ENCODE measurements around the gene FAM43A. TPM values are rescaled to one million over a fixed set of nuclear protein-coding genes. Genes with fewer than 3 reads are reported as not detected.

Gene FAM43A
- total RNA-seq, 1 experiment from 2014 or later, result 18.8 TPM

- DNase-seq (ENCODE audit: low read depth, low spot score), result no peak
- in situ Hi-C loops (cut with HindIII; ENCODE audit: low pct_unique_long_range_greater_than_20kb, low sequenced_read_pairs), result no loop called here
Measured at GRCh38 chr3:194689493-194689944, 3.8 kb downstream of the FAM43A start.

GRCh38 chr3:194690501-194691372 lies 5.1 kb downstream of the FAM43A start:
- in situ Hi-C loops (cut with HindIII; ENCODE audit: low pct_unique_long_range_greater_than_20kb, low sequenced_read_pairs), result no loop called here
- DNase-seq (ENCODE audit: low read depth, low spot score), result no peak

DNA sequence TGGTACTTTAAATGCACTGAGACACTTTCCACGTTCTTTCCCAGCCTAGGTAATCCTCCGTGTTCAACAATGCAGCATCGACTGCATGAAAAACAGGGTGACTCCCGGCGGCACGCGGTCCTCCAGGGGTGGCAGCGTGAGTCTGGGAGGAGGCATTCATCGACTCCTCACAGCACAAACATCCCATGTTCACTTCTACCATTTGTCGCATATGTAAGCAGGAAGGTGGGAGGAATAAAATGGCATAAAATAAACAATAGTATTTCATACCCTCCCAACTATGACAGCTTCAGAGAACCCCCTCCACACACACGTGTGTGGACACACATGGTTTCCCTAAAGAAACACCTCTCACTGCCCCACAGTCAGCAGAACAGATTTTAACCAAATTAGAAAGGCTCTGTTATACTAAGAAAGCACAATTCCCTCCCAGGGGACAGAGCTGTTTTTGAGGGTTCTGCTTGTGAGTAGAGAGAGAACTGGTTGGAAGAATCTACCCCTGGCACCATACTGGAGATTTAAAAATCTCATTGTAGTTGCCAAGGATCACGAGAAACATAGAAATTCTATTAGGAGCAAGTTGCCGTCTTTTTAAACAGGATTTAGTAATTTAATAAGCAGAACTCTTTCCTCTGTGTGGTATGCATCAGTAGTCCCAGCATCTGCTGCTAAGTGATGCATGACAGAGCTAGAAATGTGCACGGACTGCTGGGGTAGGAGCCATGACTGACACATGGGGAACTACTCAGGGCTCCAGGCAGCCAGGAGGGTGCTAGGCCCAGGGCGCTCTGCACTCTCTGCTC lies 6.0 kb downstream of the FAM43A start:
- DNase-seq (ENCODE audit: low read depth, low spot score), result no peak
- in situ Hi-C loops (cut with HindIII; ENCODE audit: low pct_unique_long_range_greater_than_20kb, low sequenced_read_pairs), result no loop called here

GRCh38 chr3:194696702-194697101 lies 11.0 kb downstream of the FAM43A start:
- DNase-seq (ENCODE audit: low read depth, low spot score), result no peak
- in situ Hi-C loops (cut with HindIII; ENCODE audit: low pct_unique_long_range_greater_than_20kb, low sequenced_read_pairs), result no loop called here

GRCh38 chr3:194702545-194702944 lies 16.9 kb downstream of the FAM43A start:
- in situ Hi-C loops (cut with HindIII; ENCODE audit: low pct_unique_long_range_greater_than_20kb, low sequenced_read_pairs), result no loop called here
- DNase-seq (ENCODE audit: low read depth, low spot score), result no peak

DNA sequence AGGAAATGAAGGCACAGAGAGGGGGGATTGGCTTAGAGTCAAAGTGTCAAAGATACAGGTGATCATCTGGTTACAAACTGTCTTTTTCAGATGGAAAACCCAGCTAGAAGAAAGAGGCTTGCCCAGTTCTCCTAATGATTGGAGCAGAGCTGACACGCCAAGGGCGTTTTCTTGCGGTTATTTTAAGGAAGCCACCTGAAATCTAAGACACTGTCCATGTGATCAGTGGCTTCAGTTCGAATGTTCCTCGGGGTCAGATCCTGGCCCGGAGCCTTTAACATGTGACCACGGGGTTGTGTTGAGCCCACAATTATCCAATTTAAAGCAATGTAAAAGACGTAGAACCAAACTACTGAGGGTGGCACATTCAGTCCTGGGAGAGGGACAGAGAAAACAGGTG lies 19.5 kb downstream of the FAM43A start:
- in situ Hi-C loops (cut with HindIII; ENCODE audit: low pct_unique_long_range_greater_than_20kb, low sequenced_read_pairs), result no loop called here
- peak; percentile 25 for DNase-seq (ENCODE audit: low read depth, low spot score)

DNA sequence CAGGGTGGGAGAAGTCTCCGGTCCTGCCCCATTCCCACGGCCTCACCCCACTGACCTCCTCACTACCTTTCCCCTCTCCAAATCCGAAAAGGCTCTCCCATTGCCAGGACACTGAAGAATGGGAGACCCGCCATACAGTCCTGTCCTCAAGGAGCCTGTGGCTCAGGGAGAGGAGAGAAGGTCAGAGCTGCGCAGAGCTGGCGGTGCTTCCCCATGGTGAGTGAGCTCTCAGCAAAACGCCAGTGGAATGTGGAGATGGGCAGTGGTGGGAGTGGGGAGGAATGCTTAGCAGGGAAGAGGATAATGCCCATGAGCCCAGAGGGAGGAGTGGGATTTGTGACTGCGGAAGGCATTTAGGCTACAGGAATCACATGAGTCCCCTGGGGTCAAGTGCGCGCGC lies 20.1 kb downstream of the FAM43A start:
- no peak for DNase-seq (ENCODE audit: low read depth, low spot score)
- in situ Hi-C loops (cut with HindIII; ENCODE audit: low pct_unique_long_range_greater_than_20kb, low sequenced_read_pairs), result no loop called here

DNA sequence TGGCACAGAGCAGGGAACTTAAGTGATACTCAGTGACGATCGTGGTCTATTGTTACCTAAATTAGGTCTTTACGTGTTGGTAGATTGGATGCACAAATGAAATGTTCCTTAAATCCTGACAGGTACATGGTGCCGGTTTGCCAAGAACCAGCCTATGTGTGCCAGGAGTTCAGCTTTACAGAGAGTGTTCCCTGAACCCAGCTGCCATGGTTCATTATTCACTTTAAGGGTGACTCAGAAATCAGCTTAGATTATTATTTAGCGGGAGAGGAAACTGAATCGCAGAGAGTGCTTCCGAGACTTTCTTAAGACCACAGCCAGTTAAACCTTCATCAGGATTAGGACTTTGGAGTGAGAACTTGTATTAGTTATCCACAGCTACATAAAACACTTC lies 21.5 kb downstream of the FAM43A start:
- no peak for DNase-seq (ENCODE audit: low read depth, low spot score)
- in situ Hi-C loops (cut with HindIII; ENCODE audit: low pct_unique_long_range_greater_than_20kb, low sequenced_read_pairs), result no loop called here

- DNase-seq (ENCODE audit: low read depth, low spot score), result no peak
- in situ Hi-C loops (cut with HindIII; ENCODE audit: low pct_unique_long_range_greater_than_20kb, low sequenced_read_pairs), result no loop called here
Measured at GRCh38 chr3:194711286-194711685, 25.6 kb downstream of the FAM43A start.

GRCh38 chr3:194711913-194712312 lies 26.2 kb downstream of the FAM43A start:
- in situ Hi-C loops (cut with HindIII; ENCODE audit: low pct_unique_long_range_greater_than_20kb, low sequenced_read_pairs), result no loop called here
- DNase-seq (ENCODE audit: low read depth, low spot score), result peak; percentile 83

DNA sequence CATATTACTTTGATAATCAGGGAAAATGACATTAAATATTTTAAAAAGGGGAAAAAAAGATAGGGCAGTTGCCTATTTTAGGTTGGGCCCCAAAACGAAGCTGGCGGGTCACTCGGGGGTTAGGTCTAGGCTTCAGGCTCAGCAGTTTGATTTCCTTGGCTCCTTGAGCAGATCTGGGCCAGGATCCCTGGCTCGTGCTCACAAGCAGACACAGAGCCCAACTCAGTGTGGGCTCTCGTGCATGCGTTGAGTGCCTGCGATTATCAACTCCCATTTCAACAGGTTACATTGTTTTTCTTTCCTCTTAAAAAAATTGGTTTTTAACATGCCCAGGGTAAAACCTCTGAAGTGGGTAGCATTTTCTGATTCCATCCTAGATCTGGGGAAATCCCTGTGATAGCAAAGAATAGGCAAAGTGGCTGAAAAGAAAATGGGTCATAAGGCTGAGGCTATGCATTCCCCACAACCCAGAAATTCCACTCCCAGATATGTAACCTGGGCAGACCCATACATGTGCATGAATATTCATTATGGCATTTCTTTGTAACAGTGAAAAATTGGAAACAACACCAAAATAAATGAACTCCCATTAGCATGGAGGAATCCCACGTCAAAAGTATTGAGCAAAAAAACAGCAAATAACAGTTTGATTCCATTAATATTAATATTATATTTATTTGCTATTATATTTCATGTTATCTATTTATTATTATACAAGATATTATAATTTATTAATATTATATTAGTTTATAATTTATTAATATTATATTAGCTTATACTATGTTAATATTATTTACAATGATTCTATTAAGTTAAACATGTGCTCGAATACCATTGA lies 27.8 kb downstream of the FAM43A start:
- no peak for DNase-seq (ENCODE audit: low read depth, low spot score)
- in situ Hi-C loops (cut with HindIII; ENCODE audit: low pct_unique_long_range_greater_than_20kb, low sequenced_read_pairs), result no loop called here

DNA sequence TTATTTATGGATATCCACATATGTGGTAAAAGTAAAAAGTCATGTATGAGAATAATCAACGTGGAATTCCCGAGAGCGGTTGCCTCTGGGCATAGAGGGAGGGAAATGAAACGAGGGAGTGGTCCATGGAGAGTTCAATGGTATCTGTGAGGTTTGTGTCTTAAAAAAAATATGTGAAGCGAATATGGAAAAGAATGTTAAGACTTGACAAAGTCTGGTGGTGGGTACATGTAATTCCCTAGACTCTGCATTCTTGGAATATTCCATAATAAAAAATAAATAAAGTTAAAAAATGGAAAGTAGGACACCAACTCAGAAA lies 28.4 kb downstream of the FAM43A start:
- DNase-seq (ENCODE audit: low read depth, low spot score), result no peak
- in situ Hi-C loops (cut with HindIII; ENCODE audit: low pct_unique_long_range_greater_than_20kb, low sequenced_read_pairs), result no loop called here

DNA sequence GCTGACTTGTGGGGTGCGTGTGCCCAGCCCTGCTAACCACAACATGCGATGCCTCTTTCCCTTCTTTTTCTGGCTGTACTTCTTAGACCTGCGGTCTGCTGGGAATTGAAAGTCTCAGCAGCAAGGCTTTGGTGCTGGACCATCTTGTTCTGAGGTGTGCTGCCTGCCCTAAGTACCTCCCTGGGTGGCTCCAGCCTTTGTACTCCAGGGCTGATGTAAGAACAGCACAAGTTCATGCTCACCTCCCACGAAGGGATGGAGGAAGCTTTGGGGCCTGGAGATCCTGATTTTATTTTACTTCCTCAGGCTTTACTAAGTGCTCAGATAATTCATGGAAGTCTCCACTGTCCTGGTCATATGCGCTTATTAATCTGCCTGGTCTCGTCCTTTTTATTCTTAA lies 28.9 kb downstream of the FAM43A start:
- no peak for DNase-seq (ENCODE audit: low read depth, low spot score)
- in situ Hi-C loops (cut with HindIII; ENCODE audit: low pct_unique_long_range_greater_than_20kb, low sequenced_read_pairs), result no loop called here

- no peak for DNase-seq (ENCODE audit: low read depth, low spot score)
- in situ Hi-C loops (cut with HindIII; ENCODE audit: low pct_unique_long_range_greater_than_20kb, low sequenced_read_pairs), result no loop called here
Measured at GRCh38 chr3:194715022-194715800, 29.5 kb downstream of the FAM43A start.

DNA sequence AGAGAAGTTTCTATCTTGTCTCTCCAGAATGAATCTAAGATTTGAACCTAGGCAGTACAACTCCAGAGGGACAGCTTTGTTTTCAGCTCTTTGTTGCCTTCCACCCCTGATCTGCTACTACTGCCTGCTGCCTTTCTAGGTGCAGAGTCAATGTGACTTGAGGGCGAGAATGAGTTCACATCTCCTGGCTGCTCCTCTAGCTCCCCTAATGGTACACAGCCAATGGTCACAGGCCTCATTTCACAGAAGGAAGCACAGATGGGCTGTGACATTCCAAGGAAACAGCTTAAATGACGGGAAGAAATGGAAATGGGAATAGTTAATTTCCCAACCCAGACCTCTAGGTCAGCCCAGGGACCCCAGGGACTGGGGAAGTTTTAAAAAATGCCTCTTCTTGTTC lies 32.4 kb downstream of the FAM43A start:
- in situ Hi-C loops (cut with HindIII; ENCODE audit: low pct_unique_long_range_greater_than_20kb, low sequenced_read_pairs), result no loop called here
- no peak for DNase-seq (ENCODE audit: low read depth, low spot score)

- in situ Hi-C loops (cut with HindIII; ENCODE audit: low pct_unique_long_range_greater_than_20kb, low sequenced_read_pairs), result no loop called here
- DNase-seq (ENCODE audit: low read depth, low spot score), result no peak
Measured at GRCh38 chr3:194720048-194720447, 34.4 kb downstream of the FAM43A start.

DNA sequence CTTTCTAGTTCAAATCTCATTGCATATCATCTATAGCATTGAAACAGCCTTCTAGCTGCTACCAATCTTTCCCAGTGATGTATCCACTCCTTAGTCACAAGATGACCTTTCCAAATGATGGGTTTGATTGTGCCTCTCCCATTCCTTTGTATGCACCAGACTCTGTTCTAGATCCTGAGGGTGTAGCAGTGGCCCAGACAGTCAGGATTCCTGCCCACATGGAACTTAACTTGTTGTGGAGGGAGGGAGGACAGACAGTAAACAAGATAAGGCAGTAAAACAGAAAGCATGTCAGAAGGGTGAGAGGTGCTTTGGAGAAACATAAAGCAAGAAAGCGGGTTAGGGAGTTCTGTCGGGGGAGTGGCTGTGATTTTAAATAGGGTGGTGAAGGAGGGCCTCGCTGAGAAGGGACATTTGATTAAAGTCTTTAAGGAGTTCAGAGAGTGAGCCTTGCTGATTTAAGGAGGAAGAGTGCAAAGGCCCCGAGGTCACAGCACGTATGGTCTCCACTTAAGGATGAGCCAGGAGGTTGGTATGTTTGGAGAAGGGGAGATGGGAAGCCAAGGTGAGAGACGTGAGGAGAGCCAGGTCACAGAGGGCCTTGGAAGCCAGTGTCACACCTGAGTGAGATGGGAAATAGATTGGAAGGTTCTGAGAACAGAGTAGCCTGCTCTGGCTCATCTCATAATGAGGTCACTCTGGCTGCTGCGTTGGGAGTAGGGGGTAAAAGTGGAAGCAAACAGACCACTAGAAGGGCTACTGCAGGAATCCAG lies 38.3 kb downstream of the FAM43A start:
- DNase-seq (ENCODE audit: low read depth, low spot score), result no peak
- in situ Hi-C loops (cut with HindIII; ENCODE audit: low pct_unique_long_range_greater_than_20kb, low sequenced_read_pairs), result no loop called here
